Colonic mucosa (tissue), 4 donors: Measurements from ENCODE around the gene TOR4A. TPM values are rescaled to one million over a fixed set of nuclear protein-coding genes. Genes with fewer than 3 reads are reported as not detected.
"Not testable (repeated sequence)": the region's sequence is repeated elsewhere in the genome, so short reads cannot be mapped to it uniquely, and the experiment has no call there.

Experiments
- DNase-seq: peaks from one replicate; pipeline ENCODE4 v3.0.0-alpha.2; 2020
- H3K27ac ChIP-seq: fragments of 200-600 bp; one replicate; pipeline ENCODE4 v1.8.0; 2021
- H3K27me3 ChIP-seq: fragments of 200-600 bp; one replicate; pipeline ENCODE4 v1.8.0; 2021
- H3K36me3 ChIP-seq: fragments of 200-600 bp; one replicate; pipeline ENCODE4 v1.8.0; 2021
- H3K4me1 ChIP-seq: fragments of 200-600 bp; one replicate; pipeline ENCODE4 v1.8.0; 2021; ENCODE audit warnings: mild to moderate bottlenecking
- H3K4me3 ChIP-seq: fragments of 200-600 bp; one replicate; pipeline ENCODE4 v1.8.0; 2021
- H3K9ac ChIP-seq, 2 donors: one replicate each; pipeline ENCODE4 v1.7.0; 2013; ENCODE audit warnings: control low read depth in 2 of 2, low read depth in 2 of 2, low read length in 2 of 2
- H3K9me3 ChIP-seq: fragments of 200-600 bp; one replicate; pipeline ENCODE4 v1.8.0; 2021
- CTCF ChIP-seq: fragments of 200-600 bp; IDR thresholded peaks from one replicate; pipeline ENCODE4 v1.8.0; 2022; ENCODE audit warnings: antibody characterized with exemption, mild to moderate bottlenecking
- intact Hi-C: fragments of 100-400 bp; cut with DNase I; formaldehyde crosslinking; loops from one replicate; pipeline ENCODE4 v1.14.1; 2022
- total RNA-seq, 2 donors: library from RNA; stranded (reverse); fragmentation: NEBNext Ultra II Directional in 1 of 2; extraction: Animal tissue kit (Norgen Biotek cat#: 25700) in 1 of 2; gene quantifications; one replicate each; pipeline ENCODE4 v1.2.1, GENCODE V29; 2021
- donor health status: healthy.
- donor health status: DM: no; HTN: no; CAD: no.
- donor health status: DM: no; HTN: no; CAD: no.

TOR4A gene
- total RNA-seq, 2 donors from 2014 or later = 57.1 to 63.9 TPM

- DNase-seq = no peak
- no peak overlapping the region for H3K4me3 ChIP-seq
- no peaks in the 10 kb centered on the region for H3K9me3 ChIP-seq
Observed at GRCh38 chr9:137256856-137257255, 20.7 kb upstream of the TOR4A start.

GRCh38 chr9:137262173-137262908 is 15.2 kb upstream of the TOR4A start:
- DNase-seq, H3K27me3 ChIP-seq, H3K27ac ChIP-seq, H3K9me3 ChIP-seq, H3K9ac ChIP-seq, H3K4me1 ChIP-seq, H3K4me3 ChIP-seq, intact Hi-C loops: not testable (repeated sequence)
- TF ChIP-seq CTCF = peak; percentile 44
- H3K36me3 ChIP-seq = peaks cover 14% of the 10 kb centered on the region

More at GRCh38 chr9:137256856-137257255, 20.7 kb upstream of the TOR4A start:
- Histone ChIP-seq H3K27me3 (no peaks in the 10 kb centered on the region), H3K4me1 (peaks cover 11% of the 10 kb centered on the region), H3K27ac (no peak overlapping the region), H3K36me3 (no peaks in the 10 kb centered on the region), H3K9ac (no peak overlapping the region)
- no peak for TF ChIP-seq CTCF
- intact Hi-C loops = no loop called here

GRCh38 chr9:137262909-137263285 is 14.6 kb upstream of the TOR4A start:
- peaks cover 14% of the 10 kb centered on the region for H3K36me3 ChIP-seq
- no peak for DNase-seq
- intact Hi-C loops = no loop called here

GRCh38 chr9:137263506-137263905 is 14.0 kb upstream of the TOR4A start:
- no peak overlapping the region for H3K9ac ChIP-seq
- no peak for DNase-seq
- no peak overlapping the region for H3K27ac ChIP-seq
- no peak for TF ChIP-seq CTCF
- H3K4me3 ChIP-seq = no peak overlapping the region
- peaks cover 14% of the 10 kb centered on the region for H3K36me3 ChIP-seq
- H3K9me3 ChIP-seq = no peaks in the 10 kb centered on the region
- intact Hi-C loops = no loop called here
- no peaks in the 10 kb centered on the region for H3K27me3 ChIP-seq
- no peaks in the 10 kb centered on the region for H3K4me1 ChIP-seq

More at GRCh38 chr9:137262909-137263285, 14.6 kb upstream of the TOR4A start:
- H3K27me3 ChIP-seq = no peaks in the 10 kb centered on the region
- H3K27ac ChIP-seq = no peak overlapping the region
- H3K4me3 ChIP-seq = no peak overlapping the region
- H3K9me3 ChIP-seq = no peaks in the 10 kb centered on the region
- H3K9ac ChIP-seq = no peak overlapping the region
- TF ChIP-seq CTCF = no peak
- no peaks in the 10 kb centered on the region for H3K4me1 ChIP-seq

- no peak for TF ChIP-seq CTCF
- intact Hi-C loops = no loop called here
- Histone ChIP-seq H3K27me3 (no peaks in the 10 kb centered on the region), H3K36me3 (peaks cover 14% of the 10 kb centered on the region), H3K27ac (no peak overlapping the region), H3K9ac (no peak overlapping the region), H3K9me3 (no peaks in the 10 kb centered on the region), H3K4me3 (no peak overlapping the region), H3K4me1 (peaks cover 6% of the 10 kb centered on the region)
- no peak for DNase-seq
Observed at GRCh38 chr9:137264067-137264466, 13.5 kb upstream of the TOR4A start.
